D341Med (cell line): ENCODE results near the gene OSTN.
"Not testable (repeated sequence)": the region's sequence is repeated elsewhere in the genome, so short reads cannot be mapped to it uniquely, and the experiment has no call there.

Experiments
- DNase-seq: peaks from one replicate; pipeline ENCODE4 v3.0.0; 2012; ENCODE audit warnings: low spot score

OSTN gene

DNA sequence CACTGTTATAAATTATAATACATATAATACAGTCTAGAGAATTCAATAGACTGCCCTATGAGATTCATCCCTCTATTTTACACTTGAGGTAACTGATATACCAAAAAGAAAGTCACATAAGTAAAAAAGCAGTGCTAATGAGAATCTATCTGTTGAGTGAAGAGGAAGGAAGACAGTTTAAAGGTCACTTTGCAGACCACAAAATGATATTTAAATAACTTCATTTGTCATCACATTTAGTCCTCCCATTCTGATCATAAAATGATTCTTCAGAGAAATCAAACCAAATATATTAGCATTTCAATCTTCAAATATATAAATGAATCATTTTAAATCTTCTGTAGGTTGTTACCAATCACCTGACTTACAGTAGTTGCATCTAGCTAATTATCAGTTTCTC, 69.7 kb downstream of the OSTN start:
- no peak for DNase-seq

DNA sequence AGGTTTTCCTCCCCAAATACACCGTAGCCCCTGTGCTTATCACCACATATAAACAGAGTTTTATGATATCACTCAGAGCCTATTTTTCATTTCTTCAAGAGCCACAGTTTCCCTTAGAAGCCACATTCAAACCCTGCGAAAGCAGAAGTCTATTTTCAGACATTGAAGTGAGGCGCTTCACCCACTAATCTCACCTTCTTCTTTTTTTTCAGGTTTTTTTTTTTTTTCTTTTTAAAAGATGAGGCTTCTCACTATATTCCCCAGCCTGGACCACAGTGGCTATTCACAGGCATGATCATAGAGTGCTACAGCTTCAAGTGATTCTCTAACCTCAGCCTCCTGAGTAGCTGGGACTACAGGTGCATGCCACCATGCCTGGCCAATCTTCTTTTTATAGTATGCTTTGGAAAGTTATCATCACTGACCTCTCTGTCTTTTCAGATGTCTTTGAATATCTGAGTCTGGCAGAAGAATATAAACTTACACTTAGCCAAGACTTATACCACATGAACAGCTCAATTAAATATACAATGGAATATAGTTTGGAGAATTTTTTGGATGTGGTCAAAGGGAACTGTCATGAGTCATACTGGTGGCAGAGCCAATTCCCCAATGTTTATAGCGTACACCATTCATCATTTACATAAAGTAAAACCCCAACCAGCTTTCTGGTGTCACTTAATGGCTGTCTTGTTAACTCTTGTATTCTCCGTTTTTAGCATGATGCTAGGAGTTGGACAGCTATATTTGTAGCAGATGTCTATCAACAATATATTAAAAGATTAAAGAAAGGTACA, 70.4 kb downstream of the OSTN start:
- no peak for DNase-seq

DNA sequence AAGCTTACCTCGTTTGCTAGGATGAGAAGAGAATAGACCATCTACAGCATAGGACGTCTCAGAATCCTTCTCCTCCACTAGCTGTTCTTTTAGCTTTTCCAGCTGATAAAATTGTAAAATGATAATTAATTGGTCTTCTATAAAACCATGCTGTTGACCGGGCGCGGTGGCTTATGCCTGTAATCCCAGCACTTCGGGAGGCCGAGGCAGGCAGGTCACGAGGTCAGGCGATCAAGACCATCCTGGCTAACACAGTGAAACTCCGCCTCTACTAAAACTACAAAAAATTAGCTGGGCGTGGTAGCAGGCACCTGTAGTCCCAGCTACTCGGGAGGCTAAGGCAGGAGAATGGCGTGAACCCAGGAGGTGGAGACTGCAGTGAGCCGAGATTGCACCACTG, 76.2 kb downstream of the OSTN start:
- not testable (repeated sequence) for DNase-seq

DNA sequence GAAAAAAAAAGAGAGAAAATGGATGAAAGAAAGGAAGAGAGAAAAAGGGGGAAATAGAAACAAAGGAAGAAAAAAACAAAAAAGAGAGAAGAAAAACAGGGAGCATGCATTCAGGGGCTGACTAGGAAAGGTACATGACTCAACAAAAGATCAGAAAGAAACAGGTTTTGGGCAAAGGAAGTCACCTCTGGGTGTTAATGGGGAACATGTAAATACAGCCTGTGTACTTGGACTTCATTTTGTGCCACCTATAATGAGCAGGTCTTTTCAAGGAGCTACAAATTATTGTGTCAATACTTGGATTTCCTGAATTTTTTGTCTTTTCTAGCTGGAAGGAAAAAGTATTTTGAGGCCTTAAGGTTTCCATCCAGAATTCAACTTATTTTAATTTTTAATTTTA, 76.7 kb downstream of the OSTN start:
- no peak for DNase-seq

DNA sequence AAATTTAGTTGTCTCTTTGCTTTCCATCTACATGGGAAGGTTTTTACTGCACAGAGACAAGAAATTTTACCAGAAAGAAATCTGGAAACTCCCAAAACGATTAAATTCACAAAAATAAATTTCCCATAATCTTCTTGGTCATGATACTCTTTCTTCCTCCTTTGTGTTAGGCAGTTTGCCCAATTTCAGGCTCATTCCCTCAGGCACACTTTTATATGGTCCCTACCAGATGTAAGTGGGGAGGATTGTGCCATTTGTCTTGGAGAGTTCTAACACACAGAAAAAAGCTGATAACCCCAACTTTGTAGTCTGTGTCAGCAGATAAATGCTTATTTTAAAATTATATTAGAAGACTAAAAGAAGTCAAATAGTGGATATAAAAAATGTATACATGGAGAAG, 81.1 kb downstream of the OSTN start:
- no peak for DNase-seq

DNA sequence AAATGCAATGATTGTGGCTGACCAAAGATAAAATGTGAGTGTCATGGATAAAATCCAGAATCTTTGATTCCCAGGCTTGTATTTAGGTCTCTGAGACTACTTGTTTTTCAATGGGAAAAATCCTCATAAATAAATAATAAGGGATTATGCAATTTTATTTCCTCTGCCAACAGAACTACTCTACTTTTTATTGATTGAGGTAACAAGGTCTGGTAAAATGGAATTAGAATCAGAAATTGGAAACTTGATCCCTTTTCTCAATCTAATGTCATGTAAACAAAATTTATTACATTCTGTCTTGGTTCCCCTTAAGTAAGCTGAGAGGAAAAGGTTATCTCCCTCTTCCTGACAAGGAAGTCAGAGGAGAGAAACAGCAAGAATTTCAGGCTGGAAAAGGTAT, 81.8 kb downstream of the OSTN start:
- DNase-seq: no peak

DNA sequence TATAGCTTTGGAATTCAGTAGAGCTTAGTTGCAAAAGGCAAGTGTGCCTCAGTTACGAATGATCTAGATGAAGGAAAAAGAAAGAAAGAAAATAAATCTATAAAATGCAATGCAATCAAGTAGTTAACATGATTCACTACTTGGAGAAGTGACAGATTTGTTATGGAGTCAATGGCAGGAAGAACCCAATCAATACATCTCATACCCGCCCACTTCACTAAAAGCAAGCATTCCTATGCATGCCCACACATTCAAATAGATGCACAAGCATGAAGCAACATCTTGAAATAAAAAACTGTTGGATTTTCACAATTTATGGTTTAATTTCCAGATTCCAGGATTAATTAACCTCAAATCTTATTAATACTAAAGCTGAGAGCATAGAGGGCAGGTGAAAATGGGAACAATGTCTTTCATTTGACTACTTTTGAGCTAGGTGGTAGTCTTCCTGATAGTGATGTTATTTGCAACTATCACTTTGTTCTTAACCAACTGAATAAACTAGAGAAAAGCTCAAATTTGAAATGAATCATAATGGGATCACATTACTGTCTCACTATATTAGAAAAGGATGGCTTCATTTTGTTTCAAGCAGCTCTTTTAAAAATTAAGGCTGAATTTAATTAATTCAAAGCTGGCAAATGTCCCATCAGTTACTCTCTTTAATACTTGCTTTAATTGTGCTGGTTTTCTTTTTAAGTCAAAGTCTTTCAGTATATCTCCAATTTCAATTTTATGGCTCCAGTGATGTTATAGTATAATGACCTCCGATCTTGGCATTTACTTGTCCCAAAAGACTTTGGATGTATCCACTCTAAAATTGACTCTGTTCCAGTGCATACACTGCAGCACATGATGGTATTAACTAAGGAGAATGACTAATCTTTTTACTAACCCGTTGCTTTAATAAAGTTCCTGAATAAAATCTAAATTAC, 83.5 kb downstream of the OSTN start:
- no peak for DNase-seq

DNA sequence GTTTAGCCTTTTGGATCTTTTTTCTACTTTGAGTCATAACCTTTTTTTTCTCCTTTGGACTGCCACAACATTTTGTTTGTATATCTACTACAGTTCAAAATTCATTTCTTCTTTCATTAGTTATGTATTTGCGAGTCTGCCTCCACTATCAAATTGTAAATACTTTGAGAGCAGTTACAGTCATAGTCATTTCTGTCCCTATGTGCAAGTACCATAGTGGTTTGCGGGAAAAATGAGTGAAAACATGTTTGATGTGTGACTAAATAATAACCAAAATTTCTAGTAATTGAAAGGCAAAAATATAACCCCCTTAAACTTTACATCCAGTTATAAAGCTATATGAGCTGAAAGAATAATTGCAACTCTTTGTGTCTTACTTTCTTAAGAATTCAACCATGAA, 84.4 kb downstream of the OSTN start:
- no peak for DNase-seq

DNA sequence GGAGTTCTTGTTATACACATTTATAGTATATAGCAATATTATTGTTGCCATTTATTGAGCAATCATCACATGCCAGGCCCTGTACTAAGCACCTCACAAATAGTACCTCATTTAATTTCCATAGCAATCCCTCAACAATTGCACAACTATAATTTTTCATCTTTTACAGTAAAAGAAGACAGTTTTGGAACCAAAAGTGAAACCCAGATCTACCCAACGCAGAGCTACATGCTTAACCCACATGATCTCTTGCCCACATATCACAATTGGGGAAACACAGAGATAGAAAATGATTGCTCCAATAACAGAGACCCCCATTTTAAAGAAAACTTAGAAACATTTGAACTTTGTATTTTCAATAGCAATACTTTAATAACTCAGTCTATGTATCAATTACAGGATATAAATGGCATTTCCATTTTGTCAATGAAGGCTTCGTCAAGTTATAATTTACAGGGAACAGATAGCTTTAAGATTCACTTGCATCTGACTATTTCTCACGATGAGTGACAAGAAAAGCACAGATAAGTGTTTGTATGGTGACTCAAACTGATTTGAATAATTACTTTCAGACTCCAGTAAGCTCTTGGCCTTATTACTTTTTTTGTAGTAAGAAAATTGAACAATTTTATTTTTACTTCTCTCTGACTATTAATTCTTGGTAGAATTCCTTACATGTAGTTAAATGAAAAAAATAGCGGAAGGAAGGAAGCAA, 91.4 kb downstream of the OSTN start:
- DNase-seq: no peak

DNA sequence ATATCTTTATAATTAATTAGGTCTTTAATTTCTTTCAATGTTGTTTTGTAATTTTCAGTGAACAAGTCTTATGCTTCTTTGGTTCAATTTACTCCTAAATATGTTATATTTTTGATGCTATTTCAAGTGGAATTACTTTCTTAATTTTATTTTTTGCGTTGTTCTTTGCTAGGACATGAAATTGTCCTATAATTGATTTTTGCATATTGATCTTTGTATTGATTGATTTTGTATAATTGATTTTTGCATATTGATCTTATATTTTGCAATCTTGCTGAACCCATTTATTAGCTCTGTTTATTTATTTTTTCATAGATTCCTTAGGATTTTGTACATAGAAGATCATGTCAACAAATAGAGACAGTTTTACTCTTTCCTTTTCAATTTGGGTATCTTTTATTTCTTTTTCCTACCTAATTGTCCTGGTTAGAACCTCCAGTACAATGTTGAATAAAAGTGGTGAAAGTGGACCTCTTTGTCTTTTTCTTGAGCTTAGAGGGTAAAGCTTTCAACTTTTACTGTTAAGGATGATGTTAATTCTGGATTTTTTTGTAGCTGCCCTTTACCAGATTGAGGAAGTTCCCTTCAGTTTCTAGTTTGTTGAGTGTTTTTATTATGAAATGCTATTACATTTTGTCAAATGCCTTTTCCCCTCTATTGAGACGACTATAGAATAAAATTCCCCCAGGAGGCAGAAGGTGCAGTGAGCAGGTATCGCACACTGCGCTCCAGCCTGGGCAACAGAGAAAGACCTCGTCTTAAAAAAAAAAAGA, 93.4 kb downstream of the OSTN start:
- DNase-seq: no peak

DNA sequence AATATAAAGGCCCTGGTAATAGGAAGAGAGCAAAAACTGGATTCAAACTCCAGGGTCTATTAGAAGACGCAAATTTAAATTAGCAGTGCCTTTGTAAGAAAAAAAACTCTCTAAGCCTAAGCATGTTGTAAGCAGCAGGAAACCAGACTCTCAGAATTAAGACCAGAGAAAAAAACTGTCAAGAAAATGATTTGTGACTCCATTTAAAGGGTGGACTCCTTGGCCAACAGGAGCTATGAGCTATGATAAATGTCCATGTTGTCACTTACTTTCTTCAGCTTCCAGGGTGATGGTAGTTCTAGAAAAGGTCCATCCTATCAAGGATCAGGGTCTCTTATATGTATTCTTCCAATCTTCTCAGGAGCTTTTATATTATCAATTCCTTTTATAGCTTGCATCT, 95.2 kb downstream of the OSTN start:
- no peak for DNase-seq

DNA sequence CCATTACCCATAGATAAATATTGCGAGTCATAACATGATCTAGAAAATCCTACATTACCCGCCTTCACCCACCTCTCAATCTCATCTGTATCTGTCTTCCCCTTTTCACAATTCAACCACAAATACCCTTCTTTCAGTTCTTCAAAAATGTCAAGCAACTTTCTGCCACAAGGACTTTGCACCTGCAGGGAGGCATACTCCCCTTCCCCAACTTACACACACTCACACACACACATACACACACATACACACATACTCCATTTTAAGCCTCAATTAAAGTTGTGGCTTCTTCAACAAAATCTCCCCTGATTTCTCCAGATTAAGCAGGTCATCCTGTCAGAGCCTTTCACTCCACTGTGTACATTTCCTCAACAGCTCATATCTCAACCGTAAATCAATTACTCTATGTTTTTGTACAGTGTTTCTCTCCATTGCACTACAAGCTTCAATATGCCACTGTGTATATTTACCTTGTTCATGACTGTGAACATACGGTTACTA, 97.0 kb downstream of the OSTN start:
- DNase-seq: no peak

DNA sequence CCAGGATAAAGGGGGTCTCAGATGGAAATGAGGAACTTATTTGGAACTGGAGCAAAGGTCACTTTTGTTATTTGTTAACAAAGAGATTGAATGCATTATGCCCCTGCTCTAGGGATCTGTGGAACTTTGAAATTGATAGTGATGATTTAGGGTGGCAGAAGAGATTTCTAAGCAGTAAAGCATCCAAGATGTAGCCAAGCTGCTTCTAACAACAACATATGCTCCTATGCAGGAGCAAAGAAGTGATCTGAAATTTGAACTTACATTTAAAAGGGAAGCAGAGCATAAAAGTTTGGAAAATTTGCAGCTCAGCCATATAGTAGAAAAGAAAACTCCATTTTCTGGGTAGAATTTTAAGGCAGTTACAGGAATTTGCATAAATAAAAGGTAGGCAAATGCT, 99.8 kb downstream of the OSTN start:
- DNase-seq: no peak

DNA sequence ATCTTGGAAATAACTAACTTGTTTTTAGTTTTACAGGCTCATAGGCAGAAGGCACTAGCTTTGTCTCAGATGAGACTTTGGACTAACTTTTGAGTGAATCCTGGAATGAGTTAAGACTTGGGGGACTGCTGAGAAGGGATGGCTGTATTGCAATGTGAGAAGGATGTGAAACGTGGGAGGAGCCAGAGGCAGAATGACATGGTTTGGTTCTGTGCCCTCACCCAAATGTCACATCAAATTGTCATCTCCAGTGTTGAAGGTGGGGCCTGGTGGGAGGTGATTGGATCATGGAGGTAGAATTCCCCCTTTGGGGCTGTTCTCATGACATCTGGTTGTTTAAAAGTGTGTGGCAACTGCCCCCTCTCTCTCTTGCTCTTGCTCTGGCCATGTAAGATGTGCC, 101.4 kb downstream of the OSTN start:
- no peak for DNase-seq

DNA sequence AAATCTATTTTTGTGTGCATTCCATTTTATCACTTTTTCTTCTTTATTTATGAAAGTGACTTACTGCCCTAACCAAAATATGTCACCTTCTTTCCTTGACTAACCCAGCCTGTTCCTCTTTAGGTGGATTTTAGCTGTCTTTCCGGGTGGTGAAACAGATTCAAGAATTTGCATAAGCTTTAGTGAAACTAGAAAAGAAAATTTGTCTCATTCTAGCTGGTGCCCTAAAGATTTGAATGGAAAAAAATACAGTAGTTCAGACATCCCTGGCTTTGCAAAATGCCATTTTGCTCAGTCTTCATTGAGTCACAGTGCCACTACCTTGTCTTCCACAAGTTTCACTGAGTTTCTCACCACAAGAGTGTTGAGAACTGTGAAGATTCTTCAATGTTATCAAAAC, 102.0 kb downstream of the OSTN start:
- DNase-seq: no peak

DNA sequence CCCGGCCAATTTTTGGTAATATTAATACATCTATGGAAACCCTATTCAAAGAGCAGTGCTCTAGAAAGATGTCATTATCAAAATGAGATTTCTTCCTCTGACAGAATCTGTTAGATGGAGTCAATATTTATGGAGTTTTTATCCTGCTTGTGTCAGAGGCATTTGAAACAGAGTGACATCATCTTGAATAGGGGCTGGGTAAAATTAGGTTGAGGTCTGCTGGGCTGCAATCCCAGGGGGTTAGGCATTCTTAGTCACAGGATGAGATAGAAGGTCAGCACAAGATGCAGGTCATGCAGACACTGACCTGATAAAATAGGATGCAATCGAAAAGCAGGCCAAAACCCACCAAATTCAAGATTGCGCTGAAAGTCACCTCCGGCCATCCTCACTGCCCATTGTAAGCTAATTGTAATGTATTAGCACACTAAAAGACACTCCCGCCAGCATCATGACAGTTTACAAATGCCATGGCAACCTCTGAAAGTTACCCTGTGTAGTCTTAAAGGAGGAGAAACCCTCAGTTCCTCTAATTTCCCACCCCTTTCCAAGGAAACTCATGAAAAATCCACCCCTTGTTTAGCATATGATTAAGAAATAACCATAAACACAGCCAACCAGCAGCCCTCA, 102.9 kb downstream of the OSTN start:
- no peak for DNase-seq

DNA sequence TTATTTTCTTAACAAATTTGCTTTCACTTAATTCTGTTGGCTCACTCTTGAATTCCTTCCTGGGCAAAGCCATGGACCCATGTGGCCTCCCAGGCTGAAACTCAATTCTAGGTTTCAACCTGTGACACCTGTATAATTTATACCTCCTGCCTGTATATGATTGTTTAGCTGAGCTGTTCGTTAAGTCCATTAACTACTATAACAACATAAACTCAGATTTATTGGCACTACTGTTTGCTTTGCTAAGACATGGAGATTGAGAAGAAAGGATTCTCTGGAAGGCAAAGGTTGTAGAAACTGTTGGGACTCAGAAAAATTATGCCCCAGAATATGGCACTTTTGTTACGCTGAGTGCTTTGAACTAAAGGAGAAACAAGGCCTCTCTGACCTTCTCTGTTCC, 103.4 kb downstream of the OSTN start:
- DNase-seq: no peak

DNA sequence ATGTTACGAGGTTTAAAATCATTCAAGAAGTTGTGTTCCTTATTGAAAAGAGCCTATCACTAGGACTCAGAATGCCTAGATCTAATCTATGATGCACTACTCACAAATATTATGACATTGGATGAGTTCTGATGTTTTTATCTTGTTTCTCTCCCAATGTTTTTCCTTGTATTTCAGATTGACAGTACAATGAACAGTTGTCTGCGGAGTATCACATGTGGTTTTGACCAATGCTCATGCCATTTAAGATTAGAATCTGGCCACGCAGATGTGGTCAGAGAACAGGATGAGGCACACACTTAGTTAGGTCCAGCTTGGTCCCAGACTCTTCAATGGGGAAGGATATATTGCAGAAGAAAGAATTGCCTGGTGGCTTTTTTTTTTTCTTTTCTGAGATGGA, 104.6 kb downstream of the OSTN start:
- no peak for DNase-seq

DNA sequence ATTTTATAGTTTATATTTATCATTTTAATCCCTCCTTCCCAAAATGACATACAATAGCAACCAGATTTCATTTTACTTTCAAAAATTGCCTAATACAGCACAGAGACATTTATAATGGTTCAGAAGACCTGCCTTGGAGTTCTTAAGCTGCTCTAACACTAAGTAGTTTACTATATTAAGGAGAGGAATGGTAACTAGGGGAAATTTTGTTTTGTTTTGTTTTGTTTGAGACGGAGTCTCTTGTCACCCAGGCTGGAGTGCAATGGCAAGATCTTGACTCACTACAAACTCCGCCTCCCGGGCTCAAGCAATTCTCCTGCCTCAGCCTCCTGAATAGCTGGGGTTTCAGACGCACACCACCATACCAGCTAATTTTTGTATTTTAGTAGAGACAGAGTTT, 107.4 kb downstream of the OSTN start:
- DNase-seq: no peak

DNA sequence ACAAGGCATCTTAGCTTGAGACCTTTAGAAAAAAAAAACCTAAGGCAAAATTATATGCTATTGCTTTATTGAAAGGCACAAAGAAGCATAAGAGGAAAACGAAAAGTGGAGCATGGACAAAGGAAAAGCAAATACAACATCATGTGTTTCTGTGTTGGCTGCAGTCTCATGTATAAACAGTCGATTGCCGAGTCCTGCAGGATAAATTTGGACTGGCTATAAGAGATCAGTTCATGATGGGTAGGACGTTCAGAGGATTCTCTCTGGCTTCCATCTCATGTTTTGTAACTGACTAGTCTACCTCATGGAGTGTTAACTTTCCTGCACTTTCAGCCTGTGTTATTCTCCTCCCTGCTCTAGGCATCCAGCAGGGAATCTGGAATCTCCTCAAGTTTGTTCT, 108.3 kb downstream of the OSTN start:
- DNase-seq: no peak

DNA sequence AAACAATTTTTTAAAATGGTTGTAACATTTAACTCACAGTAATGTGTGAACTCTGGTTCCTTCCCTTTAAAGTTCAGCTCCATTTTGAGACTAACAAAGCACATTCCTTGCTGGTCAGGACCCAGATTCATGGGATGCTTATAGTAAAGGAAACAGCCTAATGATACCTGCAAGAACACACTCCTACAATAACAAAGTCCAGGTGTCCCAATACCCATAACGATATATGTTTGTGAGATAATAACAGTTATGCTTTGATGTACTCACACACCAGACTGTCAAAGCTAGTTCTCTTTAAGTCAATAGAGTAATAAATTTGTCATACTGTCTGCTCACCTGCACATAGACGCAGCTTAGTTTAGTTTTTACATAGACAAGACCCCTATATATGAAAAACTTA, 114.3 kb downstream of the OSTN start:
- DNase-seq: no peak
